Fibroblast of skin of back (primary cell): ENCODE results near the gene CNTN3.
A peak's percentile ranks its signal among the peaks of the same experiment; 100 is the strongest.

ENCODE experiments used
- DNase-seq: peaks from one replicate; pipeline ENCODE4 v3.0.0-alpha.2; 2013

The CNTN3 gene

DNA sequence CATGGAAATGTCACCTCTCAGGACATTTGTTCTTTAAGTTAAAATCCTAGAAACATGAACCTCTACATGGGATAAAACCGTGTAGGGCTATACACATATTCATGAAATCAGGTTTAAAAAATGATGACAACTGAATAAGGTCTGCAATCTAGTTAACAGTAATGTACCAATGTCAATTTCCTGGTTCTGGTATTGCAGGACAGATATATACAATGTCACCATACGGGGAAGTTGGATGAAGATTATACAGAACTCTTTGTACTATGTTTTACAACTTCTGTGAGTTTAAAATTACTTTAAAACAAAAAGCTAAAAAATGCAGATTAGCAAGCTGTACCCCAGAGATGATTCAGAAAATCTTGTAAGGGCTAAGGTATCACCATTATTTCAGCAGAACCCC is 6.7 kb downstream of the CNTN3 start:
- DNase-seq, result no peak

DNA sequence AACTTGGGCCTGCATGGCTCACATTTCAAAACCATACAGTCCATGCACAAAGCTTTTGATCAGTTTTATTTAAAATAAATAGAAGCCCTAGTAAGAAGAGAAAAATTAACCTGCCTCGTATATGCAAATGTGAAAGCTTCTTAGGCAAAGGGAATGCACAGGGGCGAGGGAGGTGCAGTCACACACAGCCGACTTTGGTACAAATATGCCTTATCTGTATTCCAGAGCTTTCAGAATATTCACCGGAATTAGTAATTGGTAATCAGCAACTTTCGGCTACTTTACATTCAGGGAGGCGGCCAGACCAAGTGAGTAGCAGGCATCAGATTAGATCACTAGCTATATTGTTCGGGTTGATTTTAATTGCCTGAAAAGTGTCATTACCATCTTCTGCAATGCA is 7.5 kb downstream of the CNTN3 start:
- DNase-seq, result no peak

DNA sequence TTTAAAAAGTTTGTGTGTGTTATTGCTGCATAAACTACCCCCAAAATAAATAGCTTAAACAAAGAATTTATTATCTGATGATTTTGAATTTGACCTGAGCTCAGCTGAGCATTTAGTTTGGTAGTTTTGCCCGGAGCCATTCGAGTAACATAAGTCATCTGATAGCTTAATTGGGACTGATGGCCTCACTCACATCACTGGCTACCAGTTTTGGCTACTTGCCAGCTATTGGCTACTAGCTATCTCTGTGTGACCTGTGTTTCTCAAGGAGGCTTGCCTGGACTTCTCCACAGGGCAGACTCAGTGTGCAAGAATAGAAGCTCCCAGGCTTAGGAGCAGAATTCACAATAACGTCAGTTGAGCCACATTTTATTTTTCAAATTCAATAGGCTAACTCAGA is 9.0 kb downstream of the CNTN3 start:
- DNase-seq, result no peak

DNA sequence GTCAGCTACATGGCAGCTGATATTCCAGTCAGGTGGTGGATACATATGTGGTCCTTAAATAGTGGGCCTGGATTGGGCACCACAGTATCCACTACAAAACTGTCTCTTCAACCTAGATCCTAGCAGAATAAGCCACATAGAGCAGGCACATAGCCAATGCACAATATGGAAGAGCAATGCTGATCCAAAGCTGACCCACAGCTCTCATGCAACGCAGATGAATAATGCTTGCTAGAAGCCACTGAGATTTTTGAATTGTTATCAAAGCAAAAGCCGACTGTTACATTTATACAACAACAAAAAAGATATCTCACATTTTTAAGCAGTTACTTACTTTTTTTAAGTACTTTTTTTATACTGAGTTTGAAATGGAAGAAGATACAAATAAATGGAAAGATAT is 11.2 kb downstream of the CNTN3 start:
- DNase-seq, result no peak

DNA sequence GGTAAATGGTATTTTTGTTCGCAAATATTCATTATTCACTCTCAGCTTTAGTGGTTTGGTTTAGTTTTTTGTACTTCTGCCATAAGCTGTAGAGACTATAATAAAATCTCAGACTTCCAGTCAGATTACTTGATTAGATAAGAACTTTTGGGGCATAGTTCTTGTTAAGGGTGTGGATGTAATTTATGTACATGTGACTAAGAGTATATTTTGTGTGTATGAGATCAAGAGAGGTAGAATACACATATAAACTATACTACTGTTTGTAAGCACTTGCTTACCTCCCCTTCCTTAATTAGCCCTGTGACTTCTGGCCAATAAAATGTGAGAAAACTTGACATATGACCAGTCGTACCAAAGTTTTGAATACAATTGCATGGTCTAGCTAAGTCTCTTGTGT is 12.0 kb downstream of the CNTN3 start:
- no peak for DNase-seq

DNA sequence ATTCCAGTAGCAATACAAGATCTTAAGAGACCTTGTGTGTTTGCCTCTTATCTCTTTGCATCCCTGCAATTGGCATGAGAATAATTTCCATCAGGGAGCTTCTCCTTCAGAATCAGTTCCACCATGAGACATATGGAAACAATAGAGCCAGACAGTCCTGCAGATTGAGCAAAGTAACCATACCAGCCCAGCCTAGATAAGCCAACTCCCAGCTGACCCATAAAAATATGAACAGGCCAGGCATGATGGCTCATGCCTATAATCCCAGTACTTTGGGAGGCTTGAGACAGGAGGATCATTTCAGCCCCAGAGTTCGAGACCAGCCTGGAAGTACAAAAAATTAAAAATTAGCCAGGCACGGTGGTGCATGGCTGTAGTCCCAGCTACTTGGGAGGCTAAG is 12.7 kb downstream of the CNTN3 start:
- no peak for DNase-seq

DNA sequence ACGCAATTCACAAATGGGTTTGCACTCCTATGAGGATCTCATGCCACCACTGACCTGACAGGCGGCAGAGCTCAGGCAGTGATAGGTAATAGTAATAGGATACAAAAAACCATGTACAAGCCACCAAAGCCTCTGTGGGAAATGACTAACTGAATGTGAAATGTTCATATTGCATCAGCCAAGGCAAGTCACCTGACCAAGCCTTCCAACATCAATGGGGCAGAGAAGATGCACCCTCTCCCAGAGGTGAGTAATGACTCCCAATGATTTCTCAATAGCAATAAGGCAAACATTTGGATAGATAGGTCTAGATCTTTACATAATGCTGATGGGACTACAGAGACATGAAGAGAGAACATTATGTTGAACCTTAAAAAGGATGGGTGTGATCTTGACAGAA is 14.9 kb downstream of the CNTN3 start:
- no peak for DNase-seq

DNA sequence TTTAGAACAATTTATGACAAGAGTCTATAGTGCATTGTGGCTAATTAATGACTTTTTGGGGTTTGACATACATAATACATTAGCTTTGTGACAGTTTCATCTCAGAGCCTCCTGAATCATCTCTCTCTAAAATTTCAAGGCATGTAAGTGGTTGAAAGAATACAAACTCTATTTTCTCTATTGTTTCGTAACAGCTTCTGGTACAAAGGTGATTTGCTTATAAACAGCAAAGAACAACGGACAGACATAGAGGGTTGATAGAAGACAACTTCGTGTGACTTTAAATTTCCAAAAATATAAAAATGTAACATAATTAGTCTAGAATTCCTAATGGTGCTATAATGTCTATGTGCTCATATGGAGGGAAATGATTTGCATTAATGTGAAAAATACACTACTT is 21.3 kb downstream of the CNTN3 start:
- DNase-seq, result no peak

DNA sequence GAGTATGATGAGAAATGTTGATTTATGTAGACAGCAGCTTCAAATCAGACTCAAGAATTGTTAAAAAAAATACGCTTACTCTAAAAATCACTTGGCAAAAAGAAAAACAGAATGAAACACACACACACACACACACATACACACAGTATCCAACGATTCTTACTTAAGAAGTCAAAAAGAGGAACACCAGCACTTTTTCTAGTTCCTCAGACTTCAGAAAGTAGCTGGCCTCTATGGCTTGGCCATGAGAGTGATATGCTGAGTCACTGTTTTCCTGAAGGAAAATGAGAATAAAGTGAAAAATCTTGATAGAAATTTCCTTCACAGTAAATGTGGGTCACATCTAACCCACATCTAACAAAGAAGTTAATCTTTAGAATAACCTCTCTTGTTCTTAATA is 22.1 kb downstream of the CNTN3 start:
- DNase-seq, result peak; percentile 16

DNA sequence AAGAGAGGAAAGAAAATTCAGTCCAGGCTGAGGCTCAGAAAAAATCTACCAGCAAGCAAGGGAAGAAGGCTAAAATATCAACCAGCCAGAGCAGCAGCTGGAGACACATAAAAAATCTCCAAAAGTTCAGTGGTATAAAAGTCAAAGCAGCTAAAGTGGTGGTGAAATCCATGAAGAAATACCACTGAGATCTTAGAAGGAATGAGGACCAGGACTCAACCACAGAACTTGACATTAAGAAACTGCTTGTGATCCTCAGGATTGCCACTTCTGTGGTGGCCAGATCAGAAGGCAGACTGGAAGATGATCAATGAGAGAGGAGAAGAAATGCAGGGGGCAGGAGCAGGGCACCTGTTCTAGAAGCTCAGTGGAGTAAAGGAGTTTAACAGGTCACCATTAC is 22.5 kb downstream of the CNTN3 start:
- no peak for DNase-seq

DNA sequence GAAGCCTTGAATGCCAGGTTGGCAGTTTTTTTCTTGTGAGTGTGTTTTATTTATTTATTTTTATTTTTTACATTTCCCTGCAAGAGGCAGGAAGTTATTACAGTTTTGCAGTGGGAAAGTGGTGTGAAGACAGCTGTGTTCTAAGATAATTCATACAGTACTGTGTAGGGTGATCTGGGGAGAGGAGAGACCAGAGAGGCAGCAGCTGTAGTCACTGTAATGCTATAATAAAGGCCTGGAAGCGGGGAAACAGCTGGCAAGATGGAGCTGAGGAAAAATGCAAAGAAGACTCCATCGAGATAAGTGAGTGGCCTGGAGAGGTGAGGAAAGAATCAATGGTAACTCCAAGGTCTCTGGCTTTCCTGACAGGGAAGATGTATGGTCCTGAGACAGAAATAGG is 23.1 kb downstream of the CNTN3 start:
- DNase-seq, result no peak

DNA sequence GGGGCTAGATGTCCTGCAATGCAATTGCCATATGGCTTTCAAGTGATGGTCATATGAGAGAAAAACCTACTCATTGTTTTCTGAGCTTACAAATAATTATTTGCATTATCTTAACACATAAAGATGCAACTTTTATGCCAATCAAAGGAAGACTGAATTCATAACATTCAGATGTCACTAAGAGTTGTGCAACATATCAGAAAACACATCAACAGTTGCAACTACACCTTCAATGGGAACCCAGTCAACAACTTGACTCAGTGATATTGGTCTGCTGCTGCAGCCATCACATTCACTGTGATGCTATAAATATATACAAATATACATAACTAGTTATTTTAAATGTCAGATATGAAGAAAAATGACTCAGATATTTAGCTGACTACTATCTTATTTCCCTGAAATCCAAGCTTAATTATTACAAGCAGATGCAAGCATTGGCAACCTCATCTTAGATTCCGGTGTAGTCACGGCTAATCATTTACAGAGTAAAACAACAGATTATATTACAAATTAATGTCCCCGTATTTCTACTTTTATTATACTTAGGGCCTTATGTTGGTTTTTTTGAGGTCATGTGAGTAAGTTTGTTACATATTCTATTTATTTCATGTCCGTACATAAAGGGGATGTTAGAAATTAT is 23.7 kb downstream of the CNTN3 start:
- DNase-seq, result no peak

DNA sequence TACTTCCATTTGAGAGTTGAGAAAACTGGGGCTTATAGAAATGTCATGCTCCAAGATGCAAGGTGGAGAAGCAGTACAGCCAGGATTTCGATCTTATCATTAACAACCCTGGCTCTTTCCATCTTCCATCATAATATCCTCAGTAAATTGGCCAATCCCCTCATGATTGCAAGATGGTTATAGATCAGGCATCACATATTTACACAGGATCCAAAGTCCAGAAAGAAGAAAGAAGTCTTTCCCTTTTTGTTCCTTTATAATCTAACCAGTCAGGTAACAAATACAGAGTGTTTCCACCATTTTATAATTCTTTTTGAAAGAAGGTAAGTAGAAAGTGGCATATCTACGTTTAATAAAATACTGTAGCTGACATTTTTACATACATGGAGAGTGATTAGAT is 29.7 kb downstream of the CNTN3 start:
- no peak for DNase-seq

DNA sequence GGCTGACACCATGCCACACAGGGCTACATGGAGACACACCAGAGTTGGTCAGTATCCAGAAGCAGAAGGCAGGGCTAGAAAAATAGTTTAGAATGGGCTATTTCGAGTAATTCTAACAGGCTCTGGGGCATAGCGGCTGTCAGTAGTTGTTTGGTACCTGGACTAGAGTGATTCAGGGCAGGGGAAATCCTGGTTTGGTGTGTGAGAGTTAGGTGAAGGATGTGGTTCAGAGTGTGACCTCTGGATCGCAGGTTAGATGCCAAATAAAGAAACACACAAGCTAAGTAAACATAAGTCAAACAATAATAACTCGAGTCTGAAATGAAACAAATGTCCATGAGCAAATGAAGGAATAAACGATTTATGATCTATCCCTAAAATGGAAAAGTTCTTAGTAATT is 31.5 kb downstream of the CNTN3 start:
- no peak for DNase-seq

DNA sequence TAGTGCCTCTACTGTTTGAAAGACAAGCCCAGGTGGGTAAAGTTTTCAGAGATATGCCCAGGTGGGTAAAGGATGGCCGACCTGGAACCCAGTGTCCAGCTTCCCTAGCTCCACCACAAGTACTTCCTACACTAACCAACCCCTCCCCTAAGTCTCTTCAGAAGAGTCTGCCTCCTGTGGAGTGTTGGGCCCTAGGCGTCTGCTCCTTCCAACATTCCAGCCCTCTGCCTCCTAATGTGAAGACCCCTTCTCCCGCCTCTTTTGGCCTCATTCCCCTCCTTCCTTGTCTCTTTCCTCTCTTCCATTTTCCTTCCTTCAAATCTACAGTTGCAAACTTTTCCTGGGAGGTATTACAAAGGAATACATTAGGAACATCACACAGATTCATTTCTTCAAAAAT is 38.6 kb downstream of the CNTN3 start:
- DNase-seq, result no peak

DNA sequence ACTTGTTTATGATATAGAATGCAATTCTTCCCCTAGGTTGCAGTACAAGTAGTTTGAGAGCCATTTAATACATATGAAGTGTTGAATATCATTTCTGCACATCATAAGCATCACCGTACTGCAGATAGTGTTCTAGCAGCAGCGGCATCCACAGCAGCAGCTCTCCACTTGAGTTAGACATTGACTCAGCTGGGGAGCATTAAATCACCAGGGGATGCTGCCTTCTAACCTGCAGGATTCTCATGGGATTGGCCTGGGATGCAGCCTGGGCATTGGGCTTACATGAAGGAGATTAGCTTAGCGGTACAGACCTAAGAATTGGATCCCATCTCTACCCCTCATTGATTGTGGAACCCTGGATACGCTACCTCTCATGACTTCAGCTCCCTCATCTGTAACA is 43.3 kb downstream of the CNTN3 start:
- no peak for DNase-seq
